Transverse colon (tissue), 4 donors: ENCODE data around the gene CCDC186. TPM values are rescaled to one million over a fixed set of nuclear protein-coding genes. Genes with fewer than 3 reads are reported as not detected.

Experiments used
- DNase-seq: peaks from one replicate; pipeline ENCODE4 v3.0.0-alpha.2; 2019
- H3K27ac ChIP-seq, 4 donors: fragments of 200-600 bp; sonication (generic); 2 replicates each; pipeline ENCODE4 v1.5.1; 2016 to 2018; ENCODE audit warnings: inconsistent platforms in 4 of 4
- H3K27me3 ChIP-seq: fragments of 200-600 bp; sonication (generic); 2 replicates; pipeline ENCODE4 v1.5.1; 2017; ENCODE audit warnings: inconsistent platforms
- H3K36me3 ChIP-seq, 4 donors: fragments of 200-600 bp; sonication (generic); 2 replicates each; pipeline ENCODE4 v1.5.1; 2017 to 2019; ENCODE audit warnings: inconsistent platforms in 4 of 4
- H3K4me1 ChIP-seq, 4 donors: fragments of 200-600 bp; sonication (generic); 2 replicates each; pipeline ENCODE4 v1.5.1; 2017 to 2020; ENCODE audit warnings: inconsistent platforms in 4 of 4
- H3K4me3 ChIP-seq, 4 donors: fragments of 200-600 bp; sonication (generic); 1 replicate in 1 of 4; 2 replicates in 3 of 4; pipeline versions ENCODE4 v1.5.1 to v1.6.1; 2017 to 2019; ENCODE audit warnings: inconsistent platforms in 4 of 4
- H3K9me3 ChIP-seq, 2 donors: fragments of 200-600 bp; sonication (generic); 2 replicates each; pipeline ENCODE4 v1.5.1; 2017 to 2019; ENCODE audit warnings: inconsistent platforms in 2 of 2
- EP300 ChIP-seq: sonication (generic); formaldehyde crosslinking; IDR thresholded peaks from one replicate; pipeline ENCODE4 v1.6.1; 2017; ENCODE audit warnings: antibody characterized with exemption, low read depth
- POLR2A ChIP-seq: fragments of 450-650 bp; IDR thresholded peaks from one replicate; pipeline ENCODE4 v1.6.1; 2016; ENCODE audit warnings: antibody characterized with exemption, mild to moderate bottlenecking, moderate library complexity
- POLR2AphosphoS5 ChIP-seq, 3 donors: sonication (generic); formaldehyde crosslinking; IDR thresholded peaks; one replicate each; pipeline ENCODE4 v1.6.1; 2016; ENCODE audit warnings: antibody characterized with exemption in 3 of 3
- WGBS, 2 donors: methylation state at CpG; one replicate each; pipeline ENCODE4 v1.1.5; 2018; ENCODE audit warnings: low coverage in 1 of 2; 5-methylcytosine and 5-hydroxymethylcytosine counted together
- in situ Hi-C, 4 donors: fragments of 200-750 bp; cut with MboI; loops; one replicate each; pipeline versions ENCODE4 v1.15.0 to v1.15.1; 2017; ENCODE audit warnings: low sequenced_read_pairs in 3 of 4, low pct_ligation_motif_present in 1 of 4, low pct_unique_long_range_greater_than_20kb in 1 of 4
- intact Hi-C: fragments of 100-400 bp; cut with DNase I; formaldehyde crosslinking; loops from one replicate; pipeline ENCODE4 v1.15.1; 2023; ENCODE audit warnings: low total_unique reads
- total RNA-seq, 4 donors: library from RNA; depleted of rRNA; stranded (reverse); fragments of >200 nt; gene quantifications; one replicate each; pipeline ENCODE4 v1.1.0, GENCODE V29; 2016
- TF ChIP-seq, protein P1 (sequence below), 5 experiments: fragments of 200-600 bp in 3 of 5; fragments of 450-650 bp in 2 of 5; sonication (generic) in 3 of 5; IDR thresholded peaks; 1 replicate in 2 of 5; 2 replicates in 3 of 5; pipeline ENCODE4 v1.5.1; 2016 to 2017; ENCODE audit warnings: antibody characterized with exemption in 5 of 5, inconsistent platforms in 3 of 5, mild to moderate bottlenecking in 2 of 5, moderate library complexity in 1 of 5

Gene CCDC186
- total RNA-seq, 4 donors from 2014 or later: 18.7 to 194 (median 47.5) TPM

DNA sequence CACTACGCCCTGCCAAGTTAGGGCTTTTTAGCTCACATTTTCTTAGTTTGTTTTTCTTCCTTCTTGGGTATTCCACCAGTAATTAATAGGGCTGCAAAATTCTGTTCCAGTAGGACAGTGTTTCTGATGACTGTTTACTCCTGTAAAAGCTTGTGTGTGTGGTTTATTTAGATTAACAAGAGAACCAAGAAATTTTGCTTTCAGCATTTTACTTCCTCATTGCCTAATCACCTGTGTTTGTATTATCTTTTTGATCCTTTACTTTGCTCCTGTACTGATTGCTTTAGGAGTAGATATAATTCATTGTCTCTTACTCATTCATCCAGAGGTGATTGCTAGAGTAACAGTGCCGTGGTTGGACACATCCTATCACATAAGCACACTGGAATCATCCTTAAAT lies 32.9 kb upstream of the CCDC186 start:
- in situ Hi-C loops: no loop called here
- Histone ChIP-seq H3K4me1 (no peaks in the 10 kb centered on the region), H3K9me3 (no peaks in the 10 kb centered on the region), H3K36me3 (no peaks in the 10 kb centered on the region), H3K27ac (no peak overlapping the region), H3K4me3 (no peak overlapping the region), H3K27me3 (no peaks in the 10 kb centered on the region)
- TF ChIP-seq, protein P1, sequence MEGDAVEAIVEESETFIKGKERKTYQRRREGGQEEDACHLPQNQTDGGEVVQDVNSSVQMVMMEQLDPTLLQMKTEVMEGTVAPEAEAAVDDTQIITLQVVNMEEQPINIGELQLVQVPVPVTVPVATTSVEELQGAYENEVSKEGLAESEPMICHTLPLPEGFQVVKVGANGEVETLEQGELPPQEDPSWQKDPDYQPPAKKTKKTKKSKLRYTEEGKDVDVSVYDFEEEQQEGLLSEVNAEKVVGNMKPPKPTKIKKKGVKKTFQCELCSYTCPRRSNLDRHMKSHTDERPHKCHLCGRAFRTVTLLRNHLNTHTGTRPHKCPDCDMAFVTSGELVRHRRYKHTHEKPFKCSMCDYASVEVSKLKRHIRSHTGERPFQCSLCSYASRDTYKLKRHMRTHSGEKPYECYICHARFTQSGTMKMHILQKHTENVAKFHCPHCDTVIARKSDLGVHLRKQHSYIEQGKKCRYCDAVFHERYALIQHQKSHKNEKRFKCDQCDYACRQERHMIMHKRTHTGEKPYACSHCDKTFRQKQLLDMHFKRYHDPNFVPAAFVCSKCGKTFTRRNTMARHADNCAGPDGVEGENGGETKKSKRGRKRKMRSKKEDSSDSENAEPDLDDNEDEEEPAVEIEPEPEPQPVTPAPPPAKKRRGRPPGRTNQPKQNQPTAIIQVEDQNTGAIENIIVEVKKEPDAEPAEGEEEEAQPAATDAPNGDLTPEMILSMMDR (IDR thresholded peaks at IDR 0.05): no peak
- TF ChIP-seq POLR2A: no peak
- no peak for TF ChIP-seq EP300
- TF ChIP-seq POLR2AphosphoS5 (IDR thresholded peaks at IDR 0.05): no peak
- DNase-seq: no peak
- intact Hi-C loops: no loop called here
- 0 to 45% methylated on average over 1 to 2 of the region's 2 CpGs for WGBS, 2 donors

DNA sequence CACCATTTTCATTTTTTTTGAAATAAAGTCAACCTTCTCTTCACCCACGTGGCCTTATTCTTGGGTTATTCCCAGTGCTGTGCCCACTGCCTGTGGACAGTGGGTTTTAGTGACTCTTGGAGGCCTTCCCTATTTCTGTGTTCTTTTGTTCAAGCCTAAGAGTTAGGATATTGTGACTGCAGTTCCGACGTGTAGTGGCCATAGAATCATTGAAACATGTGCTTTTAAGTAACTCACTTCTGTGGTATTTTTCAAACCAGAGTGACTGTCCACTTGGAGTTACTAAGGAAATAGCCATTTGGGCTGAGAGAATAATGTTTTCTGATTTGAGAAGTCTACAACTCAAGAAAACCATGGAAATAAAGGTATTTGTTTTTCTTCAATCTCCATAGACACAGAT lies 28.8 kb upstream of the CCDC186 start:
- no peak overlapping the region for H3K27ac ChIP-seq
- DNase-seq: no peak
- no peaks in the 10 kb centered on the region for H3K4me1 ChIP-seq
- H3K27me3 ChIP-seq: peaks cover 4% of the 10 kb centered on the region
- in situ Hi-C loops (no loop called here), intact Hi-C loops (no loop called here)
- H3K9me3 ChIP-seq: no peaks in the 10 kb centered on the region
- TF ChIP-seq, protein P1 (IDR thresholded peaks at IDR 0.05): no peak
- TF ChIP-seq POLR2A (no peak), POLR2AphosphoS5 (IDR thresholded peaks at IDR 0.05) (no peak), EP300 (no peak)
- no peak overlapping the region for H3K4me3 ChIP-seq
- H3K36me3 ChIP-seq: no peaks in the 10 kb centered on the region
- 65 to 75% methylated on average over 3 of the region's 3 CpGs for WGBS, 2 donors

DNA sequence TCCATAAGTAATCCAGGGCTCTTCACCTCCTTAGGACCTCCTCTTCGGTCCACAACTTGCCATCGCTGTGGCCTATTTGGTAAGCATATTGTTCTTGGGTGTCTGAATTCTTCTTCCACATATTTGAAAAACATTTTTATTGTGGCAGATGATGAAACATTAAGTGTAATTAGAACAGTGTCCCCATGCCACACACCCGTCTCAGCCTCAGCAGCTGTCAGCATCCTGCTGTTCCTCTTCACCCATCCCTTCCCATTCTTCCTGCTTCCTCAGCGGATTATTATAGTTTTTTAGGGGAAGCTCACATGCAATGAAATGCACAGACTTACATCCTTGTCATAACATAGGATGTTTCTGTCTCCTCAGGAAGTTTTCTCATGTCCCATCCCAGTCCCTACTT lies 25.2 kb upstream of the CCDC186 start:
- Histone ChIP-seq H3K27ac (no peak overlapping the region), H3K9me3 (no peaks in the 10 kb centered on the region), H3K4me1 (no peaks in the 10 kb centered on the region), H3K36me3 (no peaks in the 10 kb centered on the region), H3K27me3 (peaks cover 13% of the 10 kb centered on the region), H3K4me3 (no peak overlapping the region)
- intact Hi-C loops: no loop called here
- DNase-seq: no peak
- TF ChIP-seq EP300: no peak
- no peak for TF ChIP-seq POLR2AphosphoS5 (IDR thresholded peaks at IDR 0.05)
- no peak for TF ChIP-seq POLR2A
- TF ChIP-seq, protein P1 (IDR thresholded peaks at IDR 0.05): no peak
- 88 to 91% methylated on average over 4 of the region's 4 CpGs for WGBS, 2 donors
- in situ Hi-C loops: no loop called here

DNA sequence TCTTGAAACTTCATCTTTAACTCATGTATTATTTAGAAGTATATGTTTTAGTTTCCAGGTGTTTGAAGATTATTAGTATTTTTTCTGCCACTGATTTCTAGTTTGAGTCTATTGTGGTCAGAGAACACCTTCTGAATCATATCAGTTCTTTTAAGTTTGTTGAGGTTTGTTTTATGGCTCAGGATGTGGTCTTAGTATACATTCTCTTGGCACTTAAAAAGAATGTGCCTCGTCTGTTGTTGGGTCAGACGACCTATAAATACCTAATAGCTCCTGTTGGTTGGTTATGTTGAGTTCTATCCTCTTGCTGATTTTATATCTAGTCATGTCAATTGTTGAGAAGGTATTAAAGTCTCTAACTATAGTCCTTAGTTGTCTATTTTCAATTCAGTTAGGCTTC lies 21.1 kb upstream of the CCDC186 start:
- Histone ChIP-seq H3K36me3 (no peaks in the 10 kb centered on the region), H3K27ac (no peak overlapping the region), H3K4me1 (no peaks in the 10 kb centered on the region), H3K9me3 (no peaks in the 10 kb centered on the region), H3K27me3 (peaks cover 13% of the 10 kb centered on the region), H3K4me3 (no peak overlapping the region)
- 43 to 58% methylated on average over 2 of the region's 2 CpGs for WGBS, 2 donors
- DNase-seq: no peak
- in situ Hi-C loops (no loop called here), intact Hi-C loops (no loop called here)
- TF ChIP-seq, protein P1 (IDR thresholded peaks at IDR 0.05): no peak
- TF ChIP-seq POLR2AphosphoS5 (IDR thresholded peaks at IDR 0.05): no peak
- TF ChIP-seq POLR2A: no peak
- TF ChIP-seq EP300: no peak
